ENCODE data around the gene ANKRD50.

Gene ANKRD50, protein sequence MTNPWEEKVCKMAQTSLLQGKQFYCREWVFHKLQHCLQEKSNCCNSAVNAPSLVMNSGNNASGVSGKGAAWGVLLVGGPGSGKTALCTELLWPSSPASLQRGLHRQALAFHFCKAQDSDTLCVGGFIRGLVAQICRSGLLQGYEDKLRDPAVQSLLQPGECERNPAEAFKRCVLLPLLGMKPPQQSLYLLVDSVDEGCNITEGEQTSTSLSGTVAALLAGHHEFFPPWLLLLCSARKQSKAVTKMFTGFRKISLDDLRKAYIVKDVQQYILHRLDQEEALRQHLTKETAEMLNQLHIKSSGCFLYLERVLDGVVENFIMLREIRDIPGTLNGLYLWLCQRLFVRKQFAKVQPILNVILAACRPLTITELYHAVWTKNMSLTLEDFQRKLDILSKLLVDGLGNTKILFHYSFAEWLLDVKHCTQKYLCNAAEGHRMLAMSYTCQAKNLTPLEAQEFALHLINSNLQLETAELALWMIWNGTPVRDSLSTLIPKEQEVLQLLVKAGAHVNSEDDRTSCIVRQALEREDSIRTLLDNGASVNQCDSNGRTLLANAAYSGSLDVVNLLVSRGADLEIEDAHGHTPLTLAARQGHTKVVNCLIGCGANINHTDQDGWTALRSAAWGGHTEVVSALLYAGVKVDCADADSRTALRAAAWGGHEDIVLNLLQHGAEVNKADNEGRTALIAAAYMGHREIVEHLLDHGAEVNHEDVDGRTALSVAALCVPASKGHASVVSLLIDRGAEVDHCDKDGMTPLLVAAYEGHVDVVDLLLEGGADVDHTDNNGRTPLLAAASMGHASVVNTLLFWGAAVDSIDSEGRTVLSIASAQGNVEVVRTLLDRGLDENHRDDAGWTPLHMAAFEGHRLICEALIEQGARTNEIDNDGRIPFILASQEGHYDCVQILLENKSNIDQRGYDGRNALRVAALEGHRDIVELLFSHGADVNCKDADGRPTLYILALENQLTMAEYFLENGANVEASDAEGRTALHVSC (N-terminal part only)

DNA sequence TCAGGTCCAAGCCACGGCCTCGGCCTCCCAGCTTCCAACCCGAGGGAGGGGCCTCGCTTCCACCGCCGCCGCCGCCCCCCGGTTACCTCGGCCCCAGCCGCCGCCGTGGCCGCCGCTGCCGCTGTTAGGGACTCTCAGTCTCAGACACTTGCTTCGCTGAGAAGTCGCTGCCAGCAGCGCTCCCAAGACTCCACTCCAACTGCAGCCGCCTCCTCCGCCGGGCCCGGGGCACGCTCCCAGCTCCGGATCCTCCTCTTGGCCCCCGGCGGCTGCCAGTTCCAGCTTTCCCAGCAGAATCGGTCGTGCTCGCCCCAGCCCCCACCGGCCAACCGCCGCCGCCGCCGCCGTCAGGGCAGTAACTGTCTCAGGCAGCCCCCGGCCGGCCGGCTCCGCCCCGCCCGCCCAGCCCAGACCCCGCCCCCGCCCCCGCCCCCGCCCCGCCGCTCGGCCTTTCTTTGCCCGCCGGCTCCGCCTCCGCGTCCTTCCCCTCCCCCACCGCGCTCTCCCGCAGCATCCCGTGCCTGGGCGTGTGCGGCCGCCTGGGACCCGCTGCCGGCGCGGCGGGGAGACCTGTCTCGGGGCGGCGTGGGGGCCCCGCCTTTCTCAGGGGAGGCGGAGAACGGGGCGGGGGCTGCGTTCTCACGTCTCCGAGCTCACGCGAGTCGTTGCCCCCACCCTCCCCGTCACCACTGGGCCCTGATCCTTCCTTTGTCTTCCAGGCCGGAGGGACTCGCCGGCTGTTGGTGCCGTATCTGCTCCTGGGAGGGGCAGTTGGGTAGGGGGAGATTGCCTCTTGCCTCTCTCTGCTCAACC is at the start of gene ANKRD50:
Gene ANKRD50 (minus strand): TSS at position 361 of the 813 bp plus-strand sequence. CDS start 2,221 bp downstream, outside the sequence.
- peak; percentile 95 for DNase-seq

DNA sequence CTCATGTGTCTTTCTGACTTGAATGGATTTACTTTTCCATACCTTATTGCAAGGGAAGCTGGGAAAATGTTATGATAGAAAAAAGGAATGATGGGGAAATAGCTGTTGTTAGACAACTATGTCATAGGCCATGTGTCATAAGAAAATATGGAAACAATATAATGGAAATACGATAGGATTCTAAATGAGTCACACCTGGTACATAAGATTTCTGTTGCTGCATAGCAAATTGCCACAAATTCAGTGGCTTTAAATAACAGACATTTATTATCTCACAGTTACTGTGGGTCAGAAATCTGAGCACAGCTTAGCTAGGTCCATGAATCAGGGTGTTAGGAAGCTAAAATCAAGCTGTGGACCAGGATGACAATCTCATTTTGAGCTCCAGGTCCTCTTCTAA is 44.6 kb upstream of the ANKRD50 start:
- no peak for DNase-seq

DNA sequence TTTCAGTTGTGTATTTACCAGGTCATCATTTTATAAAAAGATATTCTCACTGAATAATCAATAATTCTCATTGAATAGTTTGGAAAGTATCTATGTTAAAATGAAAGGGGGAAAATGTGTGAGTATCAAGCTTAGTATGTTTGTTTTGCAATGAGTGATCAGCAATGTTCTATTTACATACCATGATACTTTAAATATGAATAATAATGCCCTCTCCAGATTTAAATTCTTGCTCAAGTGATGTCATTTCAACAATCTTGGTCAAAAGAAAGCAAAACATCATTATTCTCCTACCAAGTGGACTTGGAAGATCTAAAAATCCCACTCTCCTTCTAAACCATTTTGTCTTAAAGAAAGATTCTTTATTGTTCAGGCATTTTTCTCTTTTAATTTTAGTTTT is 42.1 kb upstream of the ANKRD50 start:
- DNase-seq, result no peak

DNA sequence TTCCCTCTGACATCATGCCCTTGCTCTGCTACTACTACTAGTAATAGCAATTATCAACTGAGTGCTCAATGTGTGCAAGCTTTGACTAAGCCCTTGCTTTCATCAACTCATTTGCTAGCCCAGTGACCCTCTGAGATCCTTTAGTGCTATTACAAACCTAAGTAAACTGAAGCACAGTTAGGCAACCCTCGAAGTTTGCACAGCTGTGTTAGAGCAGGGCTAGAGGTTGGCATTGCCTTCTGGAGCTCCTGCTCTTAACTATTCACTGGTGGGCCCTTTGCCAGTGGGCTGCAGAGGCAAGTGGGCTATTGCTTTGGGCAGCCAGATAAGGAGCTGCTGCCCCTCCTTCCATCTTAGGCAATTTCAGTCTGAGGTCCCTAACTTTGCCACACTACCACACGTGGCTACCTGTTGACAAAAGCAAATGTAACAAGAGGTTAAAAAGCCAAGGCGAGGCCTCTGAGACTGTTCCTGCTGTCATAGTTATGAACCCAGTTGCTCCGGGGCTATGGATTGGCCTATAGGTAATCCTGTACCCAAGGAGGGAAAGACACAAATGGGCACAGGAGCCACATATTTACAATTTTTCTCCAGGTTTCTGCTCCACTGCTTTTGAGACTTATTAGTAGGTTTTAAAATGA is 41.5 kb upstream of the ANKRD50 start:
- DNase-seq, result no peak

DNA sequence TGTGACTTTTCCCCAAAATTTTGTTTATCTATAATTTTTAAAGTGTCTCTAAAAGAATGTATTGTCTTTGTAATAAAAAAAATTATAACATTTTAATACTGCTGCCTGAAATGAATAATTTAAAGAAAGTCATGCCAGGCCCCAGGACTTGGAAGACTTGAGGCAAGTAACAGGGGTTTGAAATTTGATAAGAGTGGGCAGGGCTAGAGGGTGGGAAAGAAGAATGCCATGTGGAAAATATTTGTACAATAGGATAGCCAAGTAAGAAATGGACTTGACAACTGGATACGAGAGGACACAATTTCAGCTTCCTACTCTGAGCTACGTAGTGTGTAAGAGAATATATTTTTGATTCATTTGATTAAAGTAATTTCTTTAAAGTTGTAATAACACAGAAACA is 36.9 kb upstream of the ANKRD50 start:
- DNase-seq, result no peak

DNA sequence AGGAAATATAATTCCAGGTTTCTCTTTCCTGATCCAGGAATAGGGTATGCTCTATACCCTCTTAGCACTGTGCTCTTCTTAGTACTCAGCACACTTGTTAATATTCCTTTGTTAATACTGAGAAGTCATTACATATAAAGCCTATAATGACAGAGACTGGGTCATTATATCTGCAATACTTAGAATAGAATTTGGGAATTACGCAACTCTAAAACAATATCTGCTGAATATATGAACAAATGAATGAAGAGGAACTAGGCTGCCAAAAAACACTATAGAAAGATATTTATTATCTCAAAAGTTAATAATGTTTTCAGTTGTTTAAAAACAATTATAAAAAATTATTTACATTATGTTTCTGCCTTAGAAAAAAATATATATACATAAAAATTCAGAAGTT is 36.4 kb upstream of the ANKRD50 start:
- no peak for DNase-seq

DNA sequence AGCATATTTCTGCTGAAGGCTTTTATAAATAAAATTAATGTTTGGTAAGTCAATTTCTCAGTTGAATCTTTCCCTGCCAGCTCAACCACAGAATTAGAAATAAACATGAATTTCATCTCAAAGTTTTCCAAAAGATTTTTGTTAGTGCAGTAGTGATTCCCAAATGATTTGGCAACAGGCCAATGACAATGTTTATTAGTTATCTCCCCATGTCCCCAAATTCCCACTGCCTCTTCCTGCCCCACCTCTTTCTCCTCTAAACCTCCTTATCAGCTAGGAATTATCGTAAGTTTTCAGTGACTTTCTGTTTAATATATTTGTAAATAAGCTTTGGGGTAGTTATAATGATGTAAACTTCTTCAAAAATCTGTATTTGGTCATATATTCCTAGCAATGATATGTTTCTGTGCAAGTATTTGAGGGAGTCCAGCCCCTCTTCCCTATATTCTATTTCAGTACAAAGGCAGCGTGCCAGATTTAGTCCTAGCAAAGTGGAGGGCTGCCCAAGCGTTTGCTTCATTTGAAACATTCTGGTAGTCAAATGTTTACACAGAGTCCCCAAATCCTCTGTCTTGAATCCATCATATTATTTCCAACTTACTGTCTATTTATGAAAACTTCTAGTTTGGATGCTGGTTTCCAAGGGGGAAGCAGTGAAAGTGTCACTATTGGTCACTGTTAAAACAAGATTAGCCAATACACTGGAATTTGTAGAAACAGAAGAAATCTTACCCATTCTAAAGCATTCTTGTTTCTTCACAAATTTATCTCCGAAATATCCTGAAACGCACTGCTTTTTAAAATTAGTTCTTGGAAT is 33.7 kb upstream of the ANKRD50 start:
- DNase-seq, result no peak

DNA sequence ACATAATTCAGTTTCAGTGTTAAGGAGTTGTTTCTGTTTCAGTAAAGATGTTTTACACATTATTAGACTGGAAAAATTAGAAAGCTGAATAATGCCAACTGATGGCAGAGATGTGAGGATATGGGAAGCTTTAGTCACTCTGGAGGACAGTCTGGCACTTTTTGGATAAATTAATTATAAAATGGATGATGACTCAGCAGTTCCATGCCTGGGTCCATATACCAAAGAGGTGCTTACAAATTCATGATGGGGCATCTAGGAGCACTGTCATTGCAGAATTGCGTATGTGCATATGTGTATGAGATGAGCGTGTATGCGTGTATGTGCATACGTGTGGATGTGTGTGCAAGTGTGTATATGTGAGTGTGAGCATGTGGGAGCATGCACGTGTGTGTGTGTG is 31.2 kb upstream of the ANKRD50 start:
- DNase-seq, result no peak

DNA sequence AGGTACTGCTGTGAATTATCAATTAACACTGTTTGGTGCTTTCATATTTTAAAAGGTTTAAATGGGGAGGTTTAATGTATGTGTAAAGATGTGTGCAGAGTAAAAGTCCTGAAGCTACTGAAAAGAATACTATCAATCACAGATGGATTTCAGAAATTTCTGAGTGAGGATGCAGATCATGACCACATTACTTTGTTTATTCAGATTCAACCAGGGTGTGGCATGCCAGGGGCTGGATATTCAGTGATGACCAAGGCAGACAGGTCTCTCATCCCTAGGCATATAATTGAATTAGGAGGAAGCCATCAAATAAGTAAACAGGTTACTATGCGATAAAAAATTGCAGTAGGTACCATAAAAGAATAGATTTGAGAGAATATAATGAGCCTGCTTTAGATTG is 28.0 kb upstream of the ANKRD50 start:
- no peak for DNase-seq

DNA sequence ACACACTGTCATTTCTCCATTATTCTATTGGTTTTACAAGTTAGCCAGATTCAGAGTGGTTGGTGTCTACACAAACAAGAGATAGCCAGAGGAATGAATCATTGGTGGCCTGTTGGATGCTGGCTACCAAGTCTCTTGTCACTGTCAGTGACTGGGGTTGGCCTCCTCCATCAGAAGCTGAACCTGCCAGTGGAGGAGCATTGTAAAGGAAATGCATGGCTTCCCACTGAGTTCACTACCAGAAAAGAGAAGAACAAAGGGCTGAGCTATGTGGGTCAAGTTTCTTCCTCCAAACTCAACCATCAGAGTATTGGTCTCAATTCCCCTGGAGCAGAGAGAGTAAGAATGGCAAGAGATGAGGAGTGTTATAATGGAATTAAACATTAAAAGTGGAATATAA is 26.5 kb upstream of the ANKRD50 start:
- DNase-seq, result no peak

DNA sequence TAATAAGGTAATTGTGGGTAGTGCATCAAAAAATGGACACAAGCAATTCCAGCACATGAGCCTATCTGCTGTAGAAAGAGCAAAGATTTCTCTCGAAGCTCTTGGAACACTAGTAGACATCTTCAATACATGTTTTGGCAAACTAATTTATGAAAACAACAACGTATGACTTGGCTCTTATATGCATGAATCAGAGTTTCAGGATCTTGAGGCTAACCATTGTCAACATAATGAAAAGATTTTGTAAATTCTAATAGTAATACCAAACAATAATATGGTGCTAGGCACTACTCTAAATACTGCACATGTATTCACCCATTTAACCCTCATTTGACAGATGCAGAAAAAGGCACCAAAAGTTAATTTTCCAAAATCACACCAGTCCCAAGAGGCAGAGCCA is 25.1 kb upstream of the ANKRD50 start:
- DNase-seq, result no peak

DNA sequence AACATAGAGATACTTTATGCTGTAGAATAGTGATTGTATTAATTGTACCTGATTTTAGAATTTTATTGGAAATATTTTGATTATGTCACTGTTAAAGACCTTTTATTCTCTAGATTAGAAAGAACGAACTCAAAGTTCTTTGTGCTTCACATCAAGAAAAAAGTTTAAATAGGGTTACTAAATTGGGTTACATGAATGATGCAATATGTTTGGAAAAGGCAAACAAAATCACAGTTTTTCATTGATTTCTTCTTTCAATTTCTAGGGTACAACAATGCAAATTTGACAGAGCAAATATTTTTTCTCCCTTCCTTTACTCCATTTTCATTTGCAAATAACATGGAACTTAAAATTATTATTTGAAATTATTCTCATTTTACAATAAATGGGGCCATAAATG is 24.0 kb upstream of the ANKRD50 start:
- DNase-seq, result no peak

DNA sequence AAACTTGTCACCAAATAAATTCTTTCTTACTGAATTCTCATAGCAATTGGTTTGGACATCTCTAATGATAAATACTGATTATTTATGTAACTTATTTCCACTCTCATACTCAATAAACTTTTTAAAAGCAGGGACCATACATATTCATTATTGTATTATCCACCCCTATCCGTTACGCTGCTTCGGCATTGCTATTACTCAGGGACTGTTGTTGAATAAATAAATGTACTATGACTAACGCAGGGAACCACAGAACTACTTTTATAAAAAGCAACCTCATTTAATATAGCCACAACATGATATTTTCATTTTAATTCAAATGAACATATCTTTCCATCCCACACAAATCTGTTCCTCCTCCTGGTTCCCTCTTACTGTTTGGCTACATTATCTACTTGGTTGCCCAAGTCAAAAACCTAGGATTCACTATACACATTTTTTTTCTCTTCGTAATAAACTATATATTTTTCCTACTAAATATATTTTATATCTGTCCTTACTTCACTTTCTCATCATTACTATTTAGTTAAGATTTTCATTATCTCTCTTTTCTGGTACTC is 14.9 kb upstream of the ANKRD50 start:
- no peak for DNase-seq

DNA sequence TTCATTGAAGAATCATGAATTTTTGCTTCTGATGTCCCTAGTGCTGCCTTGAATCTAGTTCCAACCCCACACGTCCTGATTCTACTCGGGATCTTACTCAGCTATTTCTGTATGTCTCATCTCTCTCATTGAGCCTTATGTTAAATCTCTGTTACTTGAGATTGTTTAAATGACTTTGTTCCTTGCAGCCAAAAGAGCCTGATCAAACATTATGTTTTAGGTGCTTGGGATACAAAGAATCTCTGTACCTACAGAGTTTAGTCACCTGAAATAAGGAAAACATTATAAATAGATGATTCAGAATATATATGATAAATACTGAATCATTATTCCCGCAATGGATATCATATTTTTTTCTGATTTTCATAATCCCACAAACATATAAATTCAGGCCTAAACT is 13.7 kb upstream of the ANKRD50 start:
- DNase-seq, result no peak

DNA sequence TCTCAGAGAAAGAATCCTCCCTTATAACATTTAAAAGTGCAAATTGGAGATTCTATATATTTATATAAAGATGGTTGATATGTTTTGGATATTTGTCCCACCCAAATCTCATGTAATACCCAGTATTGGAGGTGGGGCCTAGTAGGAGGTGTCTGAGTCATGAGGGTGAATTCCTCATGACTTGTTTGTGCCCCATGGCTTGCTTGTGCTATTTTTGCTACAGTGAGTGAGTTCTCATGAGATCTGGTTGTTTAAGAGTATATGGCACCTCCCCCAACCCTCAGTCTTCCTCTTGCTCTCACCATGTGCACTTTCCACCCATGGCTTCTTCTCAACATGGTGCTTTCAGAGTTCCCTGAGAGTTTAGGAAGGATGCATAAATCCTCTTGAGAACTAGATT is 9.5 kb upstream of the ANKRD50 start:
- no peak for DNase-seq

DNA sequence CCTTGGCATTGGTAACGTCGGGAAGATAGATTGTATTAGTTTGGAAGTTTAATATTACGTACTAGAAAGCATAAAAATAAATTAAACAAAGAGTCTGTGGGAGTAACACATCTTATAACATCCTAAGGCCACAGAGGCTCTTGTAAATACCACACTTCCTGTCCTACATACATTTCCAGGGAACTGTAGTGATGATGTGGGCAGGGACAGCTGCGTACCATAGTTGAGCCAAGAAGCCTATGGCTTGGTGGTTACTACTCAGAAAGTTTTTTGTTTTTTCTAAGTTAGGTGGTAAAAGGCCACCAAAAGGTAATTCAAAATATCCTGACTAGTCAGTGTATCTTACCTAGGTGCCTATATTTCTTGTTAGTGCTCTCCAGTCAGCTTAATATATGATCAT is 4.6 kb upstream of the ANKRD50 start:
- DNase-seq, result no peak

DNA sequence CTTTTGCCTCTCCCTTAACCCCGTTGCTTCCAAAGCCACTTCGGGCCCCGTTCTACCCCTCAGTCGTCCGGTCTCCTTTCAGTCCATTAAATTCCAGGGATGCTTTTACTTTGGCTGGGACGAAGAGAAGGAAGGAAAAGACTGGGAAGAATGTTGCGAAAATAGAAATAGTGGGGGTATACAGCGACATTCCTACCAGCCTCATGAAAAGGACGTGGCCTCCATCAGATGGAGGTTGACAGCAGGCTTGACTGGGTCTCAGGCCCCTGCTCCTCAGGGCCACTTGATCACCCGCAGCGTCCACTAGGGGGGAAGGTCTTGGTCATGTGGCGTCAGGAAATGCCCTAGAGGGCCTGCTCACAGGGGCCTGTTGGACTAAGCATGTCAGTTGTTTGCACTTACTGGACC is 657 bp upstream of the ANKRD50 start:
- DNase-seq, result peak; percentile 86

DNA sequence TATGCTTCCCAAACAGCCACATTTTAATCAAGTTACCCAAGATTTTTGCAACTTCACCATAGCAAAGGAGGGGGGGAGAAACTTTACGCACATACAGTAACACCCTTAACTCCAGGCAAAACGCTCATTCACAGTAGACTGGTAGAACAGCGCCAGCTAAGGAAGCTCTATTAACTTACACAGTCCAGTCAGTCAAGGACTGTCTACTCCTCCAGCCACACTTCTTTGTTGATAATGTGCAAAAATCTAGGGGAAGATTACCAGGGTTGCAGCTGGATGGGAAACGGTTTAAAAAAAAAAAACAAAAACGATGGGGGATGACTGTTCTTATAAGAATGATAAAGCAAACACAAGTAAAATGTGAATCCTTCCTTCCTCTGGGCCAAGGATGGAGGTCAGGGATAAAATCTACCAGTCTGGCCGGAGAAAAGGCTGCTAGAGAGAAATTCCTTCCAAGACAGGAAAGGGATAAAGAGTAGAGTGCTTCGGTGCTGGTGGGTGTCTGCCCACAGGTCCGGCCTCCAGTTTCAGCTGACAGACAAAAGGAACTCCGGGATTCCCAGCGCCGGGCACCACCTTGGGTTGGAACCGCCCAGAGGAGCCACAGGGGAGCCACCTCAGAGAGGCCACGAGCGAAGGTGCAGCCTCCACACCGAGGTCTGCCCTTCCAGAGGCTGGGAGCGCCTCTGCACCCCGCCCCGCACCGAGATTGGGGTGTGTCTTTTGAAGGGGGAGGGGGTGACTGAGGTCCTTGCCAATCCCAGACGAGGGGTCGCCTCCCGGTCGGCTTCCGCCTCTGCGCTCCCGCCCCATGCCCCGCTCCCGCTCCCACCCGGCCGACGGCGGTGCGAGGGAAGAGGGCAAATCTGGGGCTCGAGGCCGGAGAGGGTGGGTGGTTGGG is 811 bp downstream of the ANKRD50 start:
- peak; percentile 71 for DNase-seq

DNA sequence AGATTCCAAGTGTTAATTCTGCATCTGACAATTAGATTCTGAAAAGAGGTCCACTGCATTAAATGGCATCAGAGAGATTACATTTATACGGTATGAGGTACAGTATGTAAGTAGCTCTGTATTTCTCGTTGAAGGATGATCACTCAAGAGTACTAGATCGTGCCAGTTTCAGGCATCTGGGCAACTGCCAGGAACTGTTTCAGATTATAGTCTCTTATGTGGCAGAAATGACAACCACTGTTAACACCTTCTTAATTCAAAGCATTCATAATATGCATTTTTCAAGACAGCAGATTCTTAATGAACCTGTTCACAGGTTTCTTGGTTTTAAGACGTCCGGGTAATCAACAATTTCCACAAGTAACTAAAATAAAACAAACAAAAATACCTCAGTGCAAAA is 1.6 kb downstream of the ANKRD50 start:
- peak; percentile 12 for DNase-seq
